Chondrocyte (in vitro differentiated cells): ENCODE results near the gene GLCCI1. TPM values are rescaled to one million over a fixed set of nuclear protein-coding genes. Genes with fewer than 3 reads are reported as not detected.
A peak's percentile ranks its signal among the peaks of the same experiment; 100 is the strongest.

Experiments
- DNase-seq: peaks from one replicate; pipeline ENCODE4 v3.0.0; 2021; ENCODE audit warnings: mixed read lengths, low spot score
- H3K27ac Mint-ChIP-seq: one replicate; pipeline ENCODE4 v1.8.0; 2021; ENCODE audit warnings: mild to moderate bottlenecking, moderate library complexity, mixed read lengths; ENCODE audit not compliant: unreplicated experiment
- H3K27me3 Mint-ChIP-seq: 2 replicates; pipeline ENCODE4 v1.8.0; 2021; ENCODE audit warnings: low read depth, mixed read lengths
- H3K36me3 Mint-ChIP-seq: 2 replicates; pipeline ENCODE4 v1.8.0; 2021; ENCODE audit warnings: low read depth, mixed read lengths
- H3K4me1 Mint-ChIP-seq: 2 replicates; pipeline ENCODE4 v1.8.0; 2021; ENCODE audit warnings: low read depth, mild to moderate bottlenecking, mixed read lengths
- H3K4me3 Mint-ChIP-seq: one replicate; pipeline ENCODE4 v1.8.0; 2021; ENCODE audit warnings: mild to moderate bottlenecking, moderate library complexity, mixed read lengths; ENCODE audit not compliant: unreplicated experiment
- H3K9me3 Mint-ChIP-seq: 2 replicates; pipeline ENCODE4 v1.8.0; 2021; ENCODE audit warnings: low read depth, mixed read lengths
- CTCF ChIP-seq: fragments of 200-600 bp; sonication (generic); IDR thresholded peaks from 2 replicates; pipeline ENCODE4 v1.5.0; 2021; ENCODE audit warnings: antibody characterized with exemption, mild to moderate bottlenecking, moderate library complexity
- long read RNA-seq: library from polyadenylated mRNA; stranded (forward); transcript quantifications from one replicate; pipeline ENCODE4 v2.0.0, GENCODE V29; 2021
- total RNA-seq: library from RNA; stranded (reverse); gene quantifications from 3 replicates; pipeline ENCODE4 v1.2.1, GENCODE V29; 2021

Gene GLCCI1
- 10.2 to 11.4 TPM (median 10.9 TPM) in 3 replicates for total RNA-seq
- long read RNA-seq, full-length matches to known transcripts = 3 of 10 reads
- long read RNA-seq, partial matches to known transcripts = 2 of 10 reads
- long read RNA-seq, other reads (novel, unspliced or antisense) = 5 of 10 reads

- H3K4me3 Mint-ChIP-seq = peak within 1 kb of the TSS; percentile 84
- H3K9me3 Mint-ChIP-seq = no peaks in the 10 kb centered on the region
- peak within 1 kb of the TSS; percentile 65 for H3K27ac Mint-ChIP-seq
- H3K27me3 Mint-ChIP-seq = no peaks in the 10 kb centered on the region
- peaks cover 10% of the 10 kb centered on the region for H3K4me1 Mint-ChIP-seq
- no peak for TF ChIP-seq CTCF
- no peaks in the 10 kb centered on the region for H3K36me3 Mint-ChIP-seq
- DNase-seq = peak; percentile 98
Observed at GRCh38 chr7:7968544-7969305, at the start of gene GLCCI1. GLCCI1 (plus strand) TSS chr7:7968796; CDS start chr7:7969351, 555 bp downstream.

GRCh38 chr7:7919449-7919945, 49.1 kb upstream of the GLCCI1 start:
- no peaks in the 10 kb centered on the region for H3K27me3 Mint-ChIP-seq
- DNase-seq = no peak
- no peaks in the 10 kb centered on the region for H3K4me1 Mint-ChIP-seq
- no peak overlapping the region for H3K27ac Mint-ChIP-seq
- H3K36me3 Mint-ChIP-seq = no peaks in the 10 kb centered on the region
- H3K4me3 Mint-ChIP-seq = no peak overlapping the region
- no peaks in the 10 kb centered on the region for H3K9me3 Mint-ChIP-seq
- TF ChIP-seq CTCF = no peak

GRCh38 chr7:7920056-7920455, 48.5 kb upstream of the GLCCI1 start:
- Mint-ChIP-seq H3K27me3 (no peaks in the 10 kb centered on the region), H3K27ac (no peak overlapping the region), H3K4me3 (no peak overlapping the region), H3K9me3 (no peaks in the 10 kb centered on the region), H3K36me3 (no peaks in the 10 kb centered on the region), H3K4me1 (no peaks in the 10 kb centered on the region)
- DNase-seq = no peak
- no peak for TF ChIP-seq CTCF

GRCh38 chr7:7920481-7920880, 48.1 kb upstream of the GLCCI1 start:
- Mint-ChIP-seq H3K9me3 (no peaks in the 10 kb centered on the region), H3K4me1 (no peaks in the 10 kb centered on the region), H3K27me3 (no peaks in the 10 kb centered on the region), H3K27ac (no peak overlapping the region), H3K4me3 (no peak overlapping the region), H3K36me3 (no peaks in the 10 kb centered on the region)
- no peak for DNase-seq
- TF ChIP-seq CTCF = no peak

GRCh38 chr7:7921830-7922229, 46.8 kb upstream of the GLCCI1 start:
- Mint-ChIP-seq H3K4me3 (no peak overlapping the region), H3K4me1 (no peaks in the 10 kb centered on the region), H3K9me3 (no peaks in the 10 kb centered on the region), H3K36me3 (no peaks in the 10 kb centered on the region), H3K27me3 (no peaks in the 10 kb centered on the region), H3K27ac (no peak overlapping the region)
- TF ChIP-seq CTCF = no peak
- DNase-seq = no peak
